HG03469 (cell line): Measurements from ENCODE around the gene GALK1.

Source experiments
- ATAC-seq: cut with Tn5 transposase; IDR thresholded peaks from one replicate; pipeline ENCODE4 v1.9.1; 2021; ENCODE audit warnings: mild to moderate bottlenecking, moderate library complexity, moderate number of reproducible peaks; ENCODE audit not compliant: unreplicated experiment

Gene GALK1

GRCh38 chr17:75729351-75729750 is 35.6 kb downstream of the GALK1 start:
- no peak for ATAC-seq

DNA sequence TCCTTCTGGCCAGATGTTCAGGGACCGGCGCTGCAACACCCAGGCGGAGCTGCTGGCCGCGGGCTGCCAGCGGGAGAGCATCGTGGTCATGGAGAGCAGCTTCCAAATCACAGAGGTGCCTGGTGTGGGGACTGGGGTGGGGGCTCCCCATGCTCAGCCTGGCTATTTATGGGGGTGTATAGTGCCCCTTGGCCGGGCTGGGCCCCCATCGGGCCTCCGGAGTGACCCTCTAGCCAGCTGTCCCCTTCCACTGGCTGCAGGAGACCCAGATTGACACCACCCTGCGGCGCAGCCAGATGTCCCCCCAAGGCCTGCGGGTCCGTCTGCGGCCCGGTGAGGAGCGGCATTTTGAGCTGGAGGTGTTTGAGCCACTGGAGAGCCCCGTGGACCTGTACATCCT is 37.6 kb downstream of the GALK1 start:
- ATAC-seq, result no peak

GRCh38 chr17:75725504-75725903 is 39.5 kb downstream of the GALK1 start:
- no peak for ATAC-seq

GRCh38 chr17:75724016-75725003 is 40.7 kb downstream of the GALK1 start:
- no peak for ATAC-seq

DNA sequence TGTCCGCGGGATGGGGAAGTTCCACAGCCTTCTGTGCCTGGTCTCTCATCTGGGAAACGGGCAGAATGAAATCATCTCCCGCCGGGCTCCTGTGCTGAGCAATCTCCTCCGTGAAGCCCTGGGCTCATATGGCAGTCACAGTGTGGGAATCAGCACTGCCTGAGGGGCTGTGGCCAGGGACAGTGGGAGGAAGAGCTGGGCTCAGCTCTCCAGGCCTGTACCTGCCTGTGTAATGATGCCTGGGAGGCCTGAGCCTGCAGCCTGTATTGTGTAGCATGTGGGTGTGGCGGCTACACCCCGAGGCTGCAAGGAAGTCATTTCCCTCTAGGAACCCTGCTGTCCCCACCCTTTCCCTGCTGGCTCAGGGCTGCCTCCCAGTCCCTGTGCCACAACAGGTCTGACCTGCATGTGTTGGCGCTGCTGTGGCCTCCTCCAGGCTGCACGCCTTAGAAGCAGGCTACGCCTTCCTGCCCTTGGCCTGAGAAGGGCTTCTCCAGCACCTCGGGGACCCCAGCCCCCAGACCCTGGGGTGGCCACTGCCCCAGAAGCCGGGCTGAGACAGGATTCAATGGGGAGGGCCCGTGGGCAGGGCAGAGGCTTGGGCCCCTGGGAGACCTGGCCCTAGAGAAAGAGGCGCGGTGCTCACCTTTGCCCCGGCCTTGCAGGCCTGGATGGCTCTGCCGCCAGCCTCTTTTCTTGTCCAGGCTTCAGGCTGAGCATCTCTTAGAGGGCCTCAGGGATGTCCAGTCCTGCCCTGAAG is 41.6 kb downstream of the GALK1 start:
- ATAC-seq, result no peak

- ATAC-seq, result no peak
These were observed 42.4 kb downstream of the GALK1 start for GRCh38 chr17:75722542-75723095.

GRCh38 chr17:75722076-75722475 is 42.9 kb downstream of the GALK1 start:
- no peak for ATAC-seq

- no peak for ATAC-seq
These were observed 43.5 kb downstream of the GALK1 start for GRCh38 chr17:75721463-75722011.

GRCh38 chr17:75720656-75721462 is 44.1 kb downstream of the GALK1 start, which contains the start of gene ITGB4:
TSS of gene ITGB4 (plus strand) at chr17:75721459. CDS start at chr17:75724704, 3,245 bp downstream.
- no peak for ATAC-seq

DNA sequence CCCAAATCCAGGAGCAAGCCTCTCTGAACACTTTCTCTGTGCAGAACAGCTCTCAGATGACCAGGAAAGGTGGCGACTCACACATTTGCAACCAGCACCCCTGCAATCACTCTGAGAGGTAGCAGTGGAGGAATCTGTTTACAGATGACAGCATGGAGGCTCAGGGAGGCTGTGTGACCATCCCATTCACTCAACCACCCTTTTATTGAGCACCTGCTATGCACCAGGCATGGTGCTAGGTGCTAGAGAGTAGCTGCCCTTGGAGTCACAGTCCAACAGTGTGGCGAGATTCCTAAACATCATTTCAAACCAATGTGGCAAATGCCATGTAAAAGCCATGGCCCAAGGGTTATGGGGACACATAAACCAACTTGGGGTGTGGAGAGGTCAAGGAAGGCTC is 45.3 kb downstream of the GALK1 start:
- no peak for ATAC-seq

DNA sequence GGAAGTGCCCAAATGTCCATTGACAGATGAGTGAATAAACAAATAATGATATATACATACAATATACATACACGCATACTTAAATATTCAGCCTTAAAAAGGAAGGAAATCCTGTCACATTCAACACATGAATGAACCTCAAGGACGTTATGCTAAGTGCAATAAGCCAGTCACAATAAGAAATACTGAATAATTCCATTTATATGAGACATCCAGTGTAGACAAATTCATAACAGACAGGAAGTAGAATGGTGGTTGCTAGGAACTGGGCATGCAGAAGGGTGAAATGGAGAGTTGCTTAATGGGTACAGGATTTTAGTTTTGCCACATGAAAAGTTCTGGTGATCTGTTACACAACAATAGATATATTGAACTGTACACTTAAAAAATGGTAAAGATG is 52.5 kb downstream of the GALK1 start:
- no peak for ATAC-seq
